Measurements from ENCODE around the gene CYB5R2.

DNA sequence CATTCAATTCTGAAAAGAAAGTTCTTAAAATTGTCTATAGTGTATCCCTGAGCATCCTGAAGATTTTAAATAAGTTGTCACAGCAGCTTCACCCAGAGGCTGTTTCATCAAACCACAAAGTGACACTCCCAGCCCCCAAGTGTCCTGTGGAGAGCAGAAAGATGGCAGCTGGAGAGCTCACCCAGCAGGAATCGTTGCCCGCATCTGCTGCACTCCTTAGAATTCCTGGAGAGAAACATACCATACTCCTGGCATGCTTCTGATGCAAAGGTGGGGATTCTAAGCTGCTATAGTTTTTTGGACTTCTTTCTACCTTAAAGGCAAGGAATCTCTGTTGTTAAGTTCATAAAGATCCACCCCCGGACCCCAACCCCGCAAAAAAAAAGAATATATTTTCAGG lies 13.5 kb upstream of the CYB5R2 start:
- TF ChIP-seq, protein P1, sequence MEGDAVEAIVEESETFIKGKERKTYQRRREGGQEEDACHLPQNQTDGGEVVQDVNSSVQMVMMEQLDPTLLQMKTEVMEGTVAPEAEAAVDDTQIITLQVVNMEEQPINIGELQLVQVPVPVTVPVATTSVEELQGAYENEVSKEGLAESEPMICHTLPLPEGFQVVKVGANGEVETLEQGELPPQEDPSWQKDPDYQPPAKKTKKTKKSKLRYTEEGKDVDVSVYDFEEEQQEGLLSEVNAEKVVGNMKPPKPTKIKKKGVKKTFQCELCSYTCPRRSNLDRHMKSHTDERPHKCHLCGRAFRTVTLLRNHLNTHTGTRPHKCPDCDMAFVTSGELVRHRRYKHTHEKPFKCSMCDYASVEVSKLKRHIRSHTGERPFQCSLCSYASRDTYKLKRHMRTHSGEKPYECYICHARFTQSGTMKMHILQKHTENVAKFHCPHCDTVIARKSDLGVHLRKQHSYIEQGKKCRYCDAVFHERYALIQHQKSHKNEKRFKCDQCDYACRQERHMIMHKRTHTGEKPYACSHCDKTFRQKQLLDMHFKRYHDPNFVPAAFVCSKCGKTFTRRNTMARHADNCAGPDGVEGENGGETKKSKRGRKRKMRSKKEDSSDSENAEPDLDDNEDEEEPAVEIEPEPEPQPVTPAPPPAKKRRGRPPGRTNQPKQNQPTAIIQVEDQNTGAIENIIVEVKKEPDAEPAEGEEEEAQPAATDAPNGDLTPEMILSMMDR (IDR thresholded peaks at IDR 0.05; ENCODE audit: low read depth, low read length): no peak
- TF ChIP-seq EZH2phosphoT487 (IDR thresholded peaks at IDR 0.05; ENCODE audit: low read depth): no peak
